AG04450 (cell line): ENCODE measurements around the gene UNC50. TPM values are rescaled to one million over a fixed set of nuclear protein-coding genes. Genes with fewer than 3 reads are reported as not detected.
A peak's percentile ranks its signal among the peaks of the same experiment; 100 is the strongest.

Experiments used
- CTCF ChIA-PET: fragments of 300-600, 350-600 bp; formaldehyde crosslinking; extraction: SDS; loops from one replicate; lab custom pipeline; 2022; ENCODE audit warnings: antibody characterized with exemption, inconsistent platforms; lab: Charles Lee
- POLR2A ChIA-PET: fragments of 350-600 bp; formaldehyde crosslinking; extraction: SDS; loops from one replicate; lab custom pipeline; 2021; ENCODE audit warnings: antibody characterized with exemption, inconsistent platforms; lab: Yijun Ruan, JAX
- DNase-seq: peaks from one replicate; pipeline ENCODE4 v3.0.0-alpha.2; 2011; ENCODE audit warnings: low read depth, low spot score
- H3K27ac ChIP-seq: one replicate; pipeline ENCODE4 v1.5.1; 2012; ENCODE audit warnings: low read depth, low read length, control low read depth
- H3K27me3 ChIP-seq: one replicate; pipeline ENCODE4 v1.6.0; 2012; ENCODE audit warnings: low read length; ENCODE audit not compliant: control insufficient read depth, insufficient read depth
- H3K4me3 ChIP-seq: 2 replicates; pipeline ENCODE4 v1.5.1; 2011; ENCODE audit warnings: mild to moderate bottlenecking, low read depth, low read length, control low read depth
- H3K9me3 ChIP-seq: 2 replicates; pipeline ENCODE4 v1.5.1; 2012; ENCODE audit warnings: low read length; ENCODE audit not compliant: control insufficient read depth, insufficient read depth
- CTCF ChIP-seq: IDR thresholded peaks from 2 replicates; pipeline ENCODE4 v1.5.1; 2011; ENCODE audit warnings: low read depth, low read length, control low read depth, inconsistent platforms
- polyA plus RNA-seq: library from polyadenylated mRNA; depleted of rRNA; stranded (reverse); fragments of >200 nt; gene quantifications from 2 replicates; pipeline ENCODE4 v1.2.3, GENCODE V29; 2011

UNC50 gene
- polyA plus RNA-seq, 1 experiment = 64.1 TPM

GRCh38 chr2:98565286-98565860 lies 43.0 kb upstream of the UNC50 start:
- Histone ChIP-seq H3K4me3 (no peak overlapping the region), H3K27ac (no peak overlapping the region), H3K27me3 (no peaks in the 10 kb centered on the region), H3K9me3 (no peaks in the 10 kb centered on the region; the same call in 1 of the 2 replicates)
- no peak for DNase-seq
- ChIA-PET POLR2A (no interaction called here), CTCF (no interaction called here)
- TF ChIP-seq CTCF = no peak

GRCh38 chr2:98565941-98566340 lies 42.4 kb upstream of the UNC50 start:
- Histone ChIP-seq H3K27me3 (no peaks in the 10 kb centered on the region), H3K9me3 (no peaks in the 10 kb centered on the region; the same call in 1 of the 2 replicates), H3K4me3 (no peak overlapping the region), H3K27ac (no peak overlapping the region)
- no peak for DNase-seq
- CTCF ChIA-PET = no interaction called here
- TF ChIP-seq CTCF = no peak
- POLR2A ChIA-PET = no interaction called here

- TF ChIP-seq CTCF = no peak
- ChIA-PET CTCF (interaction anchor here (1.0 to 1.4 kb wide), 2 partner anchors 9 to 27 kb away, joined by 5 to 8 read pairs; no protein-coding TSS in a partner anchor), POLR2A (interaction anchor here (0.6 kb wide), 1 partner anchor 9 kb away, joined by 3 read pairs; no protein-coding TSS in a partner anchor)
- Histone ChIP-seq H3K27ac (no peak overlapping the region), H3K27me3 (no peaks in the 10 kb centered on the region), H3K9me3 (no peaks in the 10 kb centered on the region; the same call in 1 of the 2 replicates), H3K4me3 (no peak overlapping the region)
- DNase-seq = no peak
Measured at GRCh38 chr2:98568161-98568956, 40.0 kb upstream of the UNC50 start.

GRCh38 chr2:98569197-98569793 lies 39.1 kb upstream of the UNC50 start:
- no peaks in the 10 kb centered on the region for H3K27me3 ChIP-seq
- no peak overlapping the region for H3K4me3 ChIP-seq
- DNase-seq = no peak
- ChIA-PET CTCF (interaction anchor here (0.5 to 1.4 kb wide), 3 partner anchors 10 to 322 kb away, joined by 3 to 8 read pairs (median 5); no protein-coding TSS in a partner anchor), POLR2A (interaction anchor here (0.6 kb wide), 1 partner anchor 10 kb away, joined by 3 read pairs; no protein-coding TSS in a partner anchor)
- H3K27ac ChIP-seq = no peak overlapping the region
- no peaks in the 10 kb centered on the region; the same call in 1 of the 2 replicates for H3K9me3 ChIP-seq
- TF ChIP-seq CTCF = peak; percentile 73
